RWPE2 (cell line): ENCODE measurements around the gene EMD.

Experiments
- ATAC-seq: fragments of 200-7000 bp; cut with Tn5 transposase; 3 replicates; pipeline ENCODE4 v1.9.1; 2021; ENCODE audit warnings: low read depth
- DNase-seq: peaks from one replicate; pipeline ENCODE4 v3.0.0-alpha.2; 2020; ENCODE audit warnings: low spot score
- H3K27ac ChIP-seq: fragments of 450-650 bp; 2 replicates; pipeline ENCODE4 v1.5.1; 2017; ENCODE audit warnings: mild to moderate bottlenecking; ENCODE audit not compliant: poor library complexity, severe bottlenecking
- H3K27me3 ChIP-seq: fragments of 250-450 bp; sonication (Bioruptor Pico); 2 replicates; pipeline ENCODE4 v1.5.1; 2021; ENCODE audit warnings: mild to moderate bottlenecking, moderate library complexity; ENCODE audit not compliant: insufficient read depth, poor library complexity, severe bottlenecking
- H3K36me3 ChIP-seq: fragments of 250-450 bp; sonication (Bioruptor Pico); 2 replicates; pipeline ENCODE4 v1.5.1; 2020; ENCODE audit warnings: low read depth, mild to moderate bottlenecking, moderate library complexity
- H3K4me1 ChIP-seq: fragments of 250-450 bp; sonication (Bioruptor Pico); 2 replicates; pipeline ENCODE4 v1.5.1; 2021; ENCODE audit warnings: mild to moderate bottlenecking, moderate library complexity; ENCODE audit not compliant: insufficient read depth, poor library complexity, severe bottlenecking
- H3K4me3 ChIP-seq: fragments of 250-450 bp; sonication (Bioruptor Pico); 2 replicates; pipeline ENCODE4 v1.5.1; 2021; ENCODE audit warnings: mild to moderate bottlenecking, moderate library complexity; ENCODE audit not compliant: severe bottlenecking
- H3K9me3 ChIP-seq: fragments of 250-450 bp; sonication (Bioruptor Pico); 2 replicates; pipeline ENCODE4 v1.5.1; 2021; ENCODE audit warnings: mild to moderate bottlenecking, moderate library complexity; ENCODE audit not compliant: severe bottlenecking
- CTCF ChIP-seq: fragments of 450-650 bp; IDR thresholded peaks from one replicate; pipeline ENCODE4 v1.5.1; 2017; ENCODE audit warnings: mild to moderate bottlenecking, moderate library complexity; ENCODE audit not compliant: poor library complexity, severe bottlenecking

Gene EMD

DNA sequence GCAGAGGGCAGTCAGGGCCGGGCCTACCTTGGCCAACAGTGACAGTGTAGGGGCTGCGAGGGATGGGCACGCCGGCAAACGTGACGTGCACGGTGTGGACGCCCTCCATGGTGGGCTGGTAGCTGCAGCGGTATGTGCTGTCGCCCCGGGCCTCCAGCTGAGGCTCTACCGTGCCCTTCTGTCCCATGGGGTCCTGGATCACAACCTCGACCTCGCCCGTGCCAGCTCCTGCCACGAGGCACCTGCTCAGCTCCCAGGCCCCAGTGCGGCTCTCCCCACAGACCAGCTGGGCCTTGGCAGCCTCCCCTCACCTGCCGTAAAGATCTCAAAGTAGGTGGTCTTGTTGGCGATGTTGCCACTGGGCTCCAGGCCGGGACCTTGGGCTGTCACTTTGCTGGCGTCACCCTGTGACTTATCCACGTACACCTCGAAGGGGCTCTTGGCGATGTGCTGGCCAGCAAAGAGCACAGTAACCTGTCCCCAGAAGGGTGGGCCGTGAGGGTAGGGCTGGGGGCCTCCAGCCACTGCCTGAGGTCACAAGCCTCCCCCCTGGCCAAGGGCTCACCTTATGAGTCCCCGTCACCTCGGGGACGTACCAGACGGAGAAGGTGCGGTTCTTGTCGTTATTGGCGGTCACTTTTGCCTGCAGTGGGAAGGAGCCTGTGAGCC is 13.0 kb upstream of the EMD start:
- TF ChIP-seq CTCF: no peak
- no peak for DNase-seq
- Histone ChIP-seq H3K4me1 (peaks cover 7% of the 10 kb centered on the region), H3K9me3 (no peaks in the 10 kb centered on the region), H3K27ac (peak overlapping the region; percentile 97), H3K27me3 (no peaks in the 10 kb centered on the region), H3K4me3 (no peak overlapping the region), H3K36me3 (peaks cover 90% of the 10 kb centered on the region)
- no peak for ATAC-seq

DNA sequence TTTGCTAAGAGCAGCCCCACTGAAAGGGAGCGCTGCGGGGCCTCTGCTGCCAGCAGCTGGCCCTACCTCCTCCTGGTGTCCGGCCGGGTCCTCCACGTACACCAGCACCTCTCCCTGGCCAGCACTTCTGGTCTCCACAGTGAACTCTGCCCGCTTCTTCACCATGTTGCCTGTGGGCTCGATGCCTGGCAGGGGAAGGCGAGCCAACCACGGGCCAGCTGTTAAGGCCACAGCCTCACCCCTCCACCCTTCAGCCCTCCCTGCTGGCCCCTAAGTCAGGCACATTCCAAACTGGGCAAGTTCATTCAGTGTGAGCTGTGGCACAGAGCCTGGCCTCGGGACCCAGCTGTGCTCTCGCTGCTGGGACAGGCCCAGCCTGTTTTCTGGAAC is 12.4 kb upstream of the EMD start:
- no peaks in the 10 kb centered on the region for H3K9me3 ChIP-seq
- ATAC-seq (no peak), DNase-seq (no peak)
- H3K4me3 ChIP-seq: no peak overlapping the region
- H3K36me3 ChIP-seq: peaks cover 85% of the 10 kb centered on the region
- no peak for TF ChIP-seq CTCF
- peak overlapping the region; percentile 97 for H3K27ac ChIP-seq
- no peaks in the 10 kb centered on the region for H3K27me3 ChIP-seq
- H3K4me1 ChIP-seq: peaks cover 7% of the 10 kb centered on the region

DNA sequence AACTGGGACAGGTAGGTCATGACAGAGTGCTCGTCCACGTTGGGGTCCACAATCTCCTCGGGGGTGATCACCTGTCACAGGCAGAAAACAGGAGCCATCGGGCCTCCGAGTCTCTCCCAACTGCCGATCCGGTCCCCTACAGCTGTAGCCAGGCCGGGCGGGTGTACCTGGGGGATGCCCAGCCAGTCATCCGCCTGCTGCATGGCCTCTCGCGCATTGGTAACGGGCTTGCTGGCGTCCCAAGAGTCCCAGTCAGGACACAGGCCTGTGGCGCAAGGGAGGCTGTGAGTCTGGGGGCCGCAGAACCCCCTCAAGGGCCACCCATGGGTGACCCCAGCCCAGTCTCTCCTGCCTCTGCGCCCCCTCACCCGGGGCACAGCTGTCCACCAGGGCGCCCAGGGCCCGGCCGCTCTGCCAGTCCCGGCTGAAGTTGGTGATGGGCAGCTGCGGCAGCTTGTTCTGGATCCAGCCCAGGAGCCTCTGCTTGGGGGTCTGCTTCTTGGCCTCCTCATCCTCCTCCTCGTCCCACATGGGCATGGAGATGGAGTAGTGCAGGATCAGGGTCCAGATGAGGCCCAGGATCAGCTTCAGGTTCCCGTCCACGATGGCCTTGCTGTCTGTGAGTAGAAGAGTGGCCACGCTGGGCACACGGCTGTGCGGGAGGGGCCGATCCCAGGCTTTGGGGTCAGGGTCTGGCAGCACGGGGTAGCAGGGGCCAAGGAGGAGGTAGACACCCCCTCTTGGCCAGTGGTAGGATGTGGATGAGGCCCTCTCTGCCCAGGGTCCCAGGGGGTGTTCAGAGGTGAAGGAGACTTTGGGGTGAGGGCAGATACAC is 11.4 kb upstream of the EMD start:
- H3K27me3 ChIP-seq: no peaks in the 10 kb centered on the region
- H3K27ac ChIP-seq: peak overlapping the region; percentile 97
- ATAC-seq (no peak), DNase-seq (no peak)
- TF ChIP-seq CTCF: no peak
- H3K4me3 ChIP-seq: no peak overlapping the region
- no peaks in the 10 kb centered on the region for H3K9me3 ChIP-seq
- H3K36me3 ChIP-seq: peaks cover 75% of the 10 kb centered on the region
- H3K4me1 ChIP-seq: peaks cover 7% of the 10 kb centered on the region

DNA sequence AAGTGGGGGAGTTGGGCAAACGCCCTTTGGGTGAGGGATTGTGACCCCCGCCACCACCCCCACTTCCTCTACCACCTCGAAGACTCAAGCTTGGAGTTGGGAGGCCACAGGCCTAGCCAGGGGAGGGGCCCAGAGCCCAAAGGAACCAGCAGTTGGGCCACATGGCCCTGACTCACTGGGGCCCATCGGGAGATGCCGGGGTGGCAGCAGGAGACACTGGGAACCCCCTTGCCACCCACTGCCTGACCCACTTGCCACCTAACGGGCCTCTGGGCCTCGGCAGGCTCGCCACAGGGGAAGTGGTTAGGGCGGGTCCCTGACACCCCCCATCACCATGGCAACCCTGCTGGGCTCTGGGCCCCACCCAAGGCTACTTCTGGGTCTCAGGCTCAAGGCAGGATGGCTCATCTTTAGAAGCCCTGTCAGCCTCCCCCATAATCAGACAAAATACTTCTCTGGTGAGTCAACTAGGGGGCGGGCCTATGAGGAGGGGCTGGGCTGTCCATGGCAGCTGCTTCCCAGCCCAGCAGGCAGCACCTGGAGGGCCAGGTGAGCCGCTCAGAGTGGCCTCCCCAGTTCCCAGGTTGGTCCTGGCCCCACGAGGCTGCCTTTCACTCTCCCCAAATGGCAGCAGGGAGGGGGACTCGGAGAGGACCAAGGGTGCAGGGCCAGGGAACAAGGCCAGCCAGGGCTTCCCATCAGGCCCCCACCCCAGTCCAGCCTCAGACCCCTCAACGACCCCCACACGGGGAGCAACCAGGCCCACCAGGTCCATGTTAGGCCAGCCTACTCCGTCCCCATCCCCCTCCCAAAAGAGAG is 10.3 kb upstream of the EMD start:
- Histone ChIP-seq H3K36me3 (peaks cover 63% of the 10 kb centered on the region), H3K4me1 (peaks cover 14% of the 10 kb centered on the region), H3K4me3 (peak overlapping the region; percentile 56), H3K27me3 (no peaks in the 10 kb centered on the region), H3K9me3 (no peaks in the 10 kb centered on the region), H3K27ac (peak overlapping the region; percentile 97)
- peak; percentile 47 for ATAC-seq
- peak; percentile 89 for DNase-seq
- TF ChIP-seq CTCF: no peak
